Chondrocyte (in vitro differentiated cells): ENCODE results near the gene DMRT2. TPM values are rescaled to one million over a fixed set of nuclear protein-coding genes. Genes with fewer than 3 reads are reported as not detected.

Source experiments
- DNase-seq: peaks from one replicate; pipeline ENCODE4 v3.0.0; 2021; ENCODE audit warnings: mixed read lengths, low spot score
- H3K27ac Mint-ChIP-seq: one replicate; pipeline ENCODE4 v1.8.0; 2021; ENCODE audit warnings: mild to moderate bottlenecking, moderate library complexity, mixed read lengths; ENCODE audit not compliant: unreplicated experiment
- H3K27me3 Mint-ChIP-seq: 2 replicates; pipeline ENCODE4 v1.8.0; 2021; ENCODE audit warnings: low read depth, mixed read lengths
- H3K36me3 Mint-ChIP-seq: 2 replicates; pipeline ENCODE4 v1.8.0; 2021; ENCODE audit warnings: low read depth, mixed read lengths
- H3K4me1 Mint-ChIP-seq: 2 replicates; pipeline ENCODE4 v1.8.0; 2021; ENCODE audit warnings: low read depth, mild to moderate bottlenecking, mixed read lengths
- H3K4me3 Mint-ChIP-seq: one replicate; pipeline ENCODE4 v1.8.0; 2021; ENCODE audit warnings: mild to moderate bottlenecking, moderate library complexity, mixed read lengths; ENCODE audit not compliant: unreplicated experiment
- H3K9me3 Mint-ChIP-seq: 2 replicates; pipeline ENCODE4 v1.8.0; 2021; ENCODE audit warnings: low read depth, mixed read lengths
- CTCF ChIP-seq: fragments of 200-600 bp; sonication (generic); IDR thresholded peaks from 2 replicates; pipeline ENCODE4 v1.5.0; 2021; ENCODE audit warnings: antibody characterized with exemption, mild to moderate bottlenecking, moderate library complexity
- total RNA-seq: library from RNA; stranded (reverse); gene quantifications from 3 replicates; pipeline ENCODE4 v1.2.1, GENCODE V29; 2021

DMRT2 gene
- total RNA-seq, 1 donor from 2014 or later = not detected

- TF ChIP-seq CTCF = no peak
- no peaks in the 10 kb centered on the region for H3K36me3 Mint-ChIP-seq
- H3K9me3 Mint-ChIP-seq = no peaks in the 10 kb centered on the region
- peaks cover 5% of the 10 kb centered on the region for H3K27me3 Mint-ChIP-seq
- no peak overlapping the region for H3K27ac Mint-ChIP-seq
- no peak overlapping the region for H3K4me3 Mint-ChIP-seq
- no peaks in the 10 kb centered on the region for H3K4me1 Mint-ChIP-seq
- DNase-seq = no peak
These were observed 18.1 kb upstream of the DMRT2 start for GRCh38 chr9:1031951-1032601.

- no peak for TF ChIP-seq CTCF
These were observed 15.9 kb upstream of the DMRT2 start for GRCh38 chr9:1034271-1034670.

GRCh38 chr9:1039589-1039988 lies 10.6 kb upstream of the DMRT2 start:
- no peak for DNase-seq
- no peaks in the 10 kb centered on the region for H3K9me3 Mint-ChIP-seq
- no peak for TF ChIP-seq CTCF
- H3K27me3 Mint-ChIP-seq = peaks cover 39% of the 10 kb centered on the region
- no peak overlapping the region for H3K27ac Mint-ChIP-seq
- H3K4me3 Mint-ChIP-seq = no peak overlapping the region
- no peaks in the 10 kb centered on the region for H3K36me3 Mint-ChIP-seq
- peaks cover 2% of the 10 kb centered on the region for H3K4me1 Mint-ChIP-seq

More at GRCh38 chr9:1034271-1034670, 15.9 kb upstream of the DMRT2 start:
- Mint-ChIP-seq H3K27ac (no peak overlapping the region), H3K4me1 (no peaks in the 10 kb centered on the region), H3K36me3 (no peaks in the 10 kb centered on the region), H3K4me3 (no peak overlapping the region), H3K27me3 (peaks cover 12% of the 10 kb centered on the region), H3K9me3 (no peaks in the 10 kb centered on the region)
- no peak for DNase-seq

GRCh38 chr9:1042466-1042865 lies 7.7 kb upstream of the DMRT2 start:
- Mint-ChIP-seq H3K27ac (no peak overlapping the region), H3K36me3 (no peaks in the 10 kb centered on the region), H3K27me3 (peaks cover 54% of the 10 kb centered on the region), H3K9me3 (peaks cover 4% of the 10 kb centered on the region), H3K4me1 (peaks cover 7% of the 10 kb centered on the region), H3K4me3 (peak overlapping the region; percentile 36)
- no peak for DNase-seq
- TF ChIP-seq CTCF = peak; percentile 55

- Mint-ChIP-seq H3K27ac (no peak overlapping the region), H3K36me3 (peaks cover 2% of the 10 kb centered on the region), H3K4me1 (peaks cover 9% of the 10 kb centered on the region), H3K9me3 (peaks cover 15% of the 10 kb centered on the region), H3K27me3 (peaks cover 63% of the 10 kb centered on the region), H3K4me3 (no peak overlapping the region)
- no peak for TF ChIP-seq CTCF
- DNase-seq = no peak
These were observed 5.5 kb upstream of the DMRT2 start for GRCh38 chr9:1044643-1045042.
